Measurements from ENCODE around the gene SMLR1.

SMLR1 gene

DNA sequence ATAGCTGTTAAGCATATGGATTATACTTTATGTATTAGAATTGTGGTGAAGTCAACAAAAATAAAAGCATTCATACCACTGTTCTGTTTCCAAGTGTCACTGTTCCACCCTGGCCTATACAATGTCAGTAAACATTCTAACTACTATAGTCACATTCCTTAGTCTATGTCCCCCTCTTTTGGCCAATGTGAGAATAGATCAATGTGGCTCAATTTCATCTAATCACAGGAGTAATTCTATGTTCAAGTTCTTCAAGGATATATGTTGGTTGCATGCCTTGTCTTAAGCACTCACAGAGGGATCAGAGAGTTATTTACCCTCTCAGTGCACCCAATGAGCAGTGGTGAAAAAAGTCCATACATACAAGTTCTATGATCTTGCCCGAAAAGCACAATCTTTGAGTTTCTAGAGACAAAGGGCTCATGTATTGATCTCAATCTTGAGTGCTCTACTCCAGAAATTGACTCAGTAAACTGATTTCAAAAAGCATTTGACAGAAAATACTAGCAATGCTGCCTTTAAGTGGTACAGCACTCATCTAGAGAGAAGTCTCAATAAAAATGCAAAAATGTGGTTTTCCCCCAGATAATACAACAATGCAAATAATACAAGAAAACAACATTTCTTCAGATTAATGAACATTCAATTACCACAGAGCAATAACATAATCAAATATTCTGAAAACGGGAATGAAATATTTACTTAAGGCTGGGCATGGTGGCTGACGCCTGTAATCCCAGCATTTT lies 16.5 kb downstream of the SMLR1 start:
- peak; percentile 72 for FAIRE-seq
- no peak for DNase-seq (ENCODE audit: insufficient read length, low spot score)
- TF ChIP-seq CTCF (IDR thresholded peaks at IDR 0.05; ENCODE audit: insufficient read depth, missing control alignments), result peak; percentile 87

- TF ChIP-seq CTCF (IDR thresholded peaks at IDR 0.05; ENCODE audit: insufficient read depth, missing control alignments), result no peak
- no peak for FAIRE-seq
- no peak for DNase-seq (ENCODE audit: insufficient read length, low spot score)
These were observed 19.3 kb downstream of the SMLR1 start for GRCh38 chr6:130846501-130846900.

- FAIRE-seq, result no peak
- no peak for TF ChIP-seq CTCF (IDR thresholded peaks at IDR 0.05; ENCODE audit: insufficient read depth, missing control alignments)
These were observed 20.1 kb downstream of the SMLR1 start for GRCh38 chr6:130847001-130847910.

DNA sequence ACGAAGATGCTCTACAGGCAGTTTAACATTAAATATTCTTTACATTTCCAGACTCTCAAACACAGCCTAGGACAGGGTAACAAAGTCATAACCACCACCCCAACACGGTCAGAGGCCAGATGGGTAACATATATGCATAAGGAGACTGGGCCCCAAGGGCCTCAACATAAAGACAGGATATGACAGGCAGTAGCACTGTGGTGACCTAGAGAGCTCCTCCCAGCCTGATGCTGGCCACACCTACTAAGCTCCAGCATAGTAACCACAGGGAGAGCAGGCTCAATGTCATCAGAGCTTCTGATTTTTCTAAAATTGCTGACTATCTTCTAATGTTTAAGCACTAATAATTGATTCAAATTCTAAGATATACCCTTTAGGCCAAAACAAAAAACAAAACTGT lies 21.7 kb downstream of the SMLR1 start:
- no peak for FAIRE-seq
- no peak for TF ChIP-seq CTCF (IDR thresholded peaks at IDR 0.05; ENCODE audit: insufficient read depth, missing control alignments)
- no peak for DNase-seq (ENCODE audit: insufficient read length, low spot score)

More at GRCh38 chr6:130847001-130847910, 20.1 kb downstream of the SMLR1 start:
- DNase-seq (ENCODE audit: insufficient read length, low spot score), result no peak

- TF ChIP-seq CTCF (IDR thresholded peaks at IDR 0.05; ENCODE audit: insufficient read depth, missing control alignments), result no peak
- no peak for FAIRE-seq
- DNase-seq (ENCODE audit: insufficient read length, low spot score), result no peak
These were observed 22.4 kb downstream of the SMLR1 start for GRCh38 chr6:130849594-130849993.

- FAIRE-seq (no peak), DNase-seq (ENCODE audit: insufficient read length, low spot score) (no peak)
- TF ChIP-seq CTCF (IDR thresholded peaks at IDR 0.05; ENCODE audit: insufficient read depth, missing control alignments), result no peak
These were observed 23.8 kb downstream of the SMLR1 start for GRCh38 chr6:130851026-130851425.

Measured in D721Med (cell line).